Endothelial cell (in vitro differentiated cells): ENCODE measurements around the gene NRM. TPM values are rescaled to one million over a fixed set of nuclear protein-coding genes. Genes with fewer than 3 reads are reported as not detected.
A peak's percentile ranks its signal among the peaks of the same experiment; 100 is the strongest.

Experiments used
- DNase-seq: peaks from one replicate; pipeline ENCODE4 v3.0.0; 2021; ENCODE audit warnings: low spot score
- H3K27ac Mint-ChIP-seq: one replicate; pipeline ENCODE4 v1.8.0; 2021; ENCODE audit warnings: mixed read lengths, inconsistent platforms; ENCODE audit not compliant: unreplicated experiment
- H3K27me3 Mint-ChIP-seq: one replicate; pipeline ENCODE4 v1.8.0; 2021; ENCODE audit warnings: mild to moderate bottlenecking, moderate library complexity, mixed read lengths, inconsistent platforms; ENCODE audit not compliant: unreplicated experiment
- H3K36me3 Mint-ChIP-seq: one replicate; pipeline ENCODE4 v1.8.0; 2021; ENCODE audit warnings: mild to moderate bottlenecking, low read depth, mixed read lengths, inconsistent platforms; ENCODE audit not compliant: unreplicated experiment
- H3K4me1 Mint-ChIP-seq: one replicate; pipeline ENCODE4 v1.8.0; 2021; ENCODE audit warnings: mild to moderate bottlenecking, mixed read lengths, inconsistent platforms; ENCODE audit not compliant: unreplicated experiment
- H3K4me3 Mint-ChIP-seq: one replicate; pipeline ENCODE4 v1.8.0; 2021; ENCODE audit warnings: mild to moderate bottlenecking, mixed read lengths, inconsistent platforms; ENCODE audit not compliant: unreplicated experiment
- H3K9me3 Mint-ChIP-seq: one replicate; pipeline ENCODE4 v1.8.0; 2021; ENCODE audit warnings: mixed read lengths, inconsistent platforms; ENCODE audit not compliant: unreplicated experiment
- CTCF ChIP-seq: fragments of 200-600 bp; sonication (generic); IDR thresholded peaks from one replicate; pipeline ENCODE4 v1.5.0; 2021; ENCODE audit warnings: antibody characterized with exemption; ENCODE audit not compliant: unreplicated experiment
- total RNA-seq: library from RNA; stranded (reverse); fragmentation: NEBNext Ultra II Directional; extraction: Animal tissue kit (Norgen Biotek cat#: 25700); gene quantifications from one replicate; pipeline ENCODE4 v1.2.1, GENCODE V29; 2021; ENCODE audit not compliant: unreplicated experiment

NRM gene
- total RNA-seq, 1 donor from 2014 or later: 26.0 TPM

GRCh38 chr6:30643656-30644055 is 47.1 kb downstream of the NRM start:
- H3K4me1 Mint-ChIP-seq: peaks cover 62% of the 10 kb centered on the region
- peak overlapping the region; percentile 70 for H3K4me3 Mint-ChIP-seq
- DNase-seq: no peak
- no peaks in the 10 kb centered on the region for H3K9me3 Mint-ChIP-seq
- H3K27me3 Mint-ChIP-seq: peaks cover 7% of the 10 kb centered on the region
- TF ChIP-seq CTCF: no peak
- H3K36me3 Mint-ChIP-seq: peaks cover 35% of the 10 kb centered on the region
- peak overlapping the region; percentile 92 for H3K27ac Mint-ChIP-seq

GRCh38 chr6:30641048-30641447 is 49.7 kb downstream of the NRM start:
- Mint-ChIP-seq H3K9me3 (no peaks in the 10 kb centered on the region), H3K27me3 (peaks cover 7% of the 10 kb centered on the region), H3K36me3 (peaks cover 27% of the 10 kb centered on the region), H3K4me3 (peak overlapping the region; percentile 61), H3K4me1 (peaks cover 51% of the 10 kb centered on the region), H3K27ac (peak overlapping the region; percentile 15)
- DNase-seq: no peak
- no peak for TF ChIP-seq CTCF

GRCh38 chr6:30640481-30640880 is 50.3 kb downstream of the NRM start:
- peaks cover 7% of the 10 kb centered on the region for H3K27me3 Mint-ChIP-seq
- no peak for TF ChIP-seq CTCF
- peaks cover 45% of the 10 kb centered on the region for H3K4me1 Mint-ChIP-seq
- no peaks in the 10 kb centered on the region for H3K9me3 Mint-ChIP-seq
- H3K4me3 Mint-ChIP-seq: peak overlapping the region; percentile 68
- no peak for DNase-seq
- no peak overlapping the region for H3K27ac Mint-ChIP-seq
- H3K36me3 Mint-ChIP-seq: peaks cover 30% of the 10 kb centered on the region

Other genes starting within 250 kb of the NRM start
- 274 TPM for gene HLA-E, start 201.5 kb downstream of the NRM start, total RNA-seq
- gene GNL1, start 134.5 kb downstream of the NRM start, total RNA-seq: 109 TPM
- 12.6 TPM for gene PRR3, start 133.7 kb downstream of the NRM start, total RNA-seq
- 57.2 TPM for gene ABCF1, start 119.5 kb downstream of the NRM start, total RNA-seq
- 75.8 TPM for gene PPP1R10, start 73.7 kb downstream of the NRM start, total RNA-seq
- gene MRPS18B, start 73.1 kb downstream of the NRM start, total RNA-seq: 39.8 TPM
- gene ATAT1, start 64.1 kb downstream of the NRM start, total RNA-seq: 30.3 TPM
- gene C6orf136, start 43.9 kb downstream of the NRM start, total RNA-seq: 15.1 TPM
- gene DHX16, start 18.0 kb downstream of the NRM start, total RNA-seq: 38.5 TPM
- 285 TPM for gene PPP1R18, start 4.3 kb downstream of the NRM start, total RNA-seq
- 51.7 TPM for gene MDC1, start 26.3 kb upstream of the NRM start, total RNA-seq
- gene TUBB, start 29.4 kb upstream of the NRM start, total RNA-seq: 1,094 TPM
- 136 TPM for gene FLOT1, start 51.7 kb upstream of the NRM start, total RNA-seq
- 4.8 TPM for gene IER3, start 53.6 kb upstream of the NRM start, total RNA-seq
- gene DDR1, start 193.5 kb upstream of the NRM start, total RNA-seq: 8.2 TPM
- 47.6 TPM for gene GTF2H4, start 217.2 kb upstream of the NRM start, total RNA-seq
- 20.0 TPM for gene VARS2, start 223.3 kb upstream of the NRM start, total RNA-seq
- 2.8 TPM for gene SFTA2, start 241.2 kb upstream of the NRM start, total RNA-seq
- gene MUCL3, start 250.0 kb upstream of the NRM start, total RNA-seq: not detected